ES-I3 (cell line): ENCODE data around the gene AMN1.
"Not testable (repeated sequence)": the region's sequence is repeated elsewhere in the genome, so short reads cannot be mapped to it uniquely, and the experiment has no call there.

ENCODE experiments used
- H3K36me3 ChIP-seq: 2 replicates; pipeline ENCODE4 v1.6.1; 2013; ENCODE audit warnings: mild to moderate bottlenecking, low read length, control low read depth, moderate library complexity; ENCODE audit not compliant: insufficient read depth
- H3K4me1 ChIP-seq: 2 replicates; pipeline ENCODE4 v1.6.1; 2013; ENCODE audit warnings: mild to moderate bottlenecking, control low read depth, low read length; ENCODE audit not compliant: insufficient read depth
- H3K9ac ChIP-seq: 2 replicates; pipeline ENCODE4 v1.6.1; 2013; ENCODE audit warnings: low read depth, mild to moderate bottlenecking, low read length, moderate library complexity
- H3K9me3 ChIP-seq: 2 replicates; pipeline ENCODE4 v1.6.1; 2013; ENCODE audit warnings: mild to moderate bottlenecking, low read length, moderate library complexity; ENCODE audit not compliant: control insufficient read depth, insufficient read depth

Gene AMN1

DNA sequence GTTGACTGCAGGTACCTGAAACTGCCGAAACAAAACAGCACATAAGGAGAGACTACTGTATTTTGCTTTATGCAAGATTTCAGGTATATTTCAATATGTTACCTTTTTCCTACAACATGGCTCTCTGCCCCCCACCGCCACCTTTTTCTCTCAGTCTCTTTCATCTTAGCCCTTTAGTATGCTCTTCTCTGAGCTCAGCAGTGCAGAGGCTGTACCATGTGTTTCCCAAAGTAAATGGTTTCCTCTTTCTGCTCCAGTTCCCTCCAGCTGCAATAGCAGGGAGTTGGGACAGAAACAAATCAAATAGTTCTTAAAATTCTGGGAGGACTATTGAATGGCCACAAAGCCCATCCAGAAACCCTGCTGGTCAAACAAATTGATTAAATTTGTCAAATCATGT is 4.3 kb downstream of the AMN1 start:
- Histone ChIP-seq H3K9me3 (no peaks in the 10 kb centered on the region), H3K4me1 (no peaks in the 10 kb centered on the region; the same call in 1 of the 2 replicates), H3K9ac (no peak overlapping the region), H3K36me3 (no peaks in the 10 kb centered on the region)

DNA sequence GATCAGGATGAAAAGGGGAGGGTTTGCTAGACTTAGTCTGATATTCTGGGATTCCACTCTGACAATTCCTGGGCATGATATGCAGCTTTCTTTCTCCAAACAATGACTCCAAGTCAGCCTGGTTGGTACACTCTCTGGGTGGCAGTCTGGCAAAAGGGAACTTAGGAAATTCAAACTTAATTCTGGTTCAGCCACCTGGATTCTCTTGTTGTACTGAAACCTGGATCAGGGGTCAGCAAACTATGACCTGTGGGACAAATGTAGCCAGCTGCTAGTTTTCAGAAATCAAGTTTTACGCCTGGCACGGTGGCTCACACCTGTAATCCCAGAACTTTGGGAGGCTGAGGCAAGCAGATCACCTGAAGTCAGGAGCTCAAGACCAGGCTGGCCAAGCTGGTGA is 6.2 kb downstream of the AMN1 start:
- Histone ChIP-seq H3K9me3 (no peaks in the 10 kb centered on the region), H3K36me3 (no peaks in the 10 kb centered on the region), H3K4me1 (peaks cover 4% of the 10 kb centered on the region; the same call in 1 of the 2 replicates), H3K9ac (no peak overlapping the region)

DNA sequence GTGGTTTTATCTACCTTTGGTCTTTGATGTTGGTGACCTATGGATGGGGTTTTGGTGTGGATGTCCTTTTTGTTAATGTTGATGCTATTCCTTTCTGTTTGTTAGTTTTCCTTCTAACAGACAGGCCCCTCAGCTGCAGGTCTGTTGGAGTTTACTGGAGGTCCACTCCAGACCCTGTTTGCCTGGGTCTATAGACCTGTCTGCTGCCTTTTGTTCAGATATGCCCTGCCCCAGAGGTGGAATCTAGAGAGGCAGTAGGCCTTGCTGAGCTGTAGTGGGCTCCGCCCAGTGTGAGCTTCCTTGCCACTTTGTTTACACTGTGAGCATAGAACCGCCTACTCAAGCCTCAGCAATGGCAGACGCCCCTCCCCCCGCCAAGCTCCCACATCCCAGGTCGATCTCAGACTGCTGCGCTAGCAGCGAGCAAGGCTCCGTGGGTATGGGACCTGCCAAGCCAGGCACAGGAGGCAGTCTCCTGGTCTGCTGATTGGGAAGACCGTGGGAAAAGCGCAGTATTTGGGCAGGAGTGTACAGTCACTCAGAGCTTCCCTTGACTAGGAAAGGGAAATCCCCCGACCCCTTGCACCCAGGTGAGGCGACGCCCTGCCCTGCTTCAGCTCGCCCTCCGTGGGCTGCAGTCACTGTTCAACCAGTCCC is 10.2 kb downstream of the AMN1 start:
- H3K36me3 ChIP-seq, H3K9me3 ChIP-seq, H3K4me1 ChIP-seq: not testable (repeated sequence)
- peak overlapping the region; percentile 2; the same call in 1 of the 2 replicates for H3K9ac ChIP-seq

DNA sequence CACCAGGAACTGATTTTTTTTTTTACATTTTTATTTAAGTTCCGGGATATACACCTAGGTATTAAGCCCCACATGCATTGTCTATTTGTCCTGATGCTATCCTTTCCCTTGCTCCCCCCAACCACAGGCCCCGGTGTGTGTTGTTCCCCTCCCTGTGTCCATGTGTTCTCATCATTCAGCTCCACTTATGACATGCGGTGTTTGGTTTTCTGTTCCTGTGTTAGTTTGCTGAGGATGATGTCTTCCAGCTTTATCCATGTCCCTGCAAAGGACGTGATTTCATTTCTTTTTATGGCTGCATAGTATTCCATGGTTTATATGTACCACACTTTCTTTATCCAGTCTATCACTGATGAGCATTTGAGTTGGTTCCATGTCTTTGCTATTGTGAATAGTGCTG is 11.8 kb downstream of the AMN1 start:
- H3K36me3 ChIP-seq, H3K9ac ChIP-seq, H3K4me1 ChIP-seq, H3K9me3 ChIP-seq: not testable (repeated sequence)

DNA sequence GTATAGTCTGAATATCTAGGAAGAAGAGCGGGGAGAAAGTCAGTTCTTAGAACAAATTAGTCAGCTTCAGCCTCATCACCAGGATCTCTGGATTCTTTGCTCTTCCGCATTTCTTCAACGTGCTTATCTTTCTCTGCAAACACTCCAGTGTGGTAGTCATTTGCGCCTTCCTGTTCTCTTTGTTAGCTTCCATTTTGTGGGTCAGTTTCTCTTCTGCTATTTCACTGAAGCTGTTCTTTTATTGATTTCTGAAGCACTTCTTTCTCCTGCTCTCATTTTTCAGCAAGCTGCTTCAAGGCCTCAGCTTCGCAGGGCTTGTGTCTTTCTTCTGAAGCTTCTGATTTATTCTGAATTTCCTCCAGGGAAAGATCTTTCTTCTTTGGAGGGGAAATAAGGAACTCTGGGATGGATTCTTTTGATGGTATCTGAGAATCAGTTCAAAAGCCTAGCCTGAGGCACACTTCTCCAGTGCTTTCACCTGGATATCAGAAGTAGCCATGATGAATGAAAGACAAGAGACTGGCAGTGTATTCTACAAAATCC is 13.5 kb downstream of the AMN1 start:
- H3K36me3 ChIP-seq = no peaks in the 10 kb centered on the region
- H3K4me1 ChIP-seq = peaks cover 4% of the 10 kb centered on the region; the same call in 1 of the 2 replicates
- H3K9me3 ChIP-seq = no peaks in the 10 kb centered on the region
- no peak overlapping the region for H3K9ac ChIP-seq

DNA sequence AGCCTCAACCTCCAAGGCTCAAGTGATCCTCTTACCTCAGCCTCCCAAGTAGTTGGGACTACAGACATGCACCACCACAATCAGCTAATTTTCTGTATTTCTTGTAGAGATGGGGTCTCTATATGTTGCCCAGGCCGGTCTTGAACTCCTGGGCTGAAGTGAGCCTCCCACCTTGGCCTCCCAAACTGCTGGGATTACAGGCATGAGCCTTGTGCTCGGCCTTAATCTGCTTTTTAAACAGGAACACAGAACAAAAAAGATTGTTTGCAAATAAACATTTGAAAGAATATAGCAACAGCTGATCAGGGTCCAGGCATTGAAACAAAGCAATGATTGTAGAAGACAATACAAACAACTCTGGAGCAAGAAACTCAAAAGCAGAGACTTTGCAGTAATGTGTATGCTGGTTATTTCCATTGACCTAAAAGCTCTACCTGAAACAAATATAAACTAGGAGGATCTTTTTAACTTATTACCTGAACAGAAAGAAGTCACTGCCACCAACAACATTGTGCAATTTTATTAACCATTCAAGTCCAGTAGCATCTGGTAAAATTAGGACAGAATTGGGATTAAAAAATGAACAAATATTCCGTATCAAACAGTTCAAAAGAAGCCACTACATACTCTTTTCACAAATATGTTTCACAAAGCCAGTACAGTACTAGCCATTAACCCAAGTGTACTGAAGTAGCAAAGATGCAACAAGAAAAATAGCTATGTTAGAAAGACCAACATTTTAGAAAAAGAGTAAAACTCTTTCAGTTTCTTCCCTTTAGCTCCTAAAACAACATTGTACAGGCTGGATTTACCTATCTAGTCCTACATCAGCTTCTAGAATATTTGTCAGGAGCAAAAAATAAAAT is 14.2 kb downstream of the AMN1 start:
- no peak overlapping the region for H3K9ac ChIP-seq
- peaks cover 5% of the 10 kb centered on the region; the same call in 1 of the 2 replicates for H3K9me3 ChIP-seq
- no peaks in the 10 kb centered on the region for H3K36me3 ChIP-seq
- H3K4me1 ChIP-seq = peaks cover 4% of the 10 kb centered on the region; the same call in 1 of the 2 replicates

DNA sequence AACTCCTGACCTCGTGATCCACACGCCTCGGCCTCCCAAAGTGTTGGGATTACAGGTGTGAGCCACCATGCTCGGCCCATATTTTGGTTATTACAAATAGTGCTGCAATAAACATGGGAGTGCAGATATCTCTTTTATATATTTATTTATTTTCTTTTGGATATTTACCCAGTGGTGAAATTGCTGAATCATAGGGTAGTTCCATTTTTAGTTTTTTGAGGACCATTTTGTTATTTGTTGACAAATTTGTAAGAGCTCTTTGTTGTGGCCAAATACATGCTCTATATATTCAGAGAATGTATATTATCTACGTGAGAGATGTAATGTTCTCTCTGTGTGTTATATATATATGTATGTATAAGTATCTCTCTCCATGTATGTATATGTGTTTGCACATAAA is 15.9 kb downstream of the AMN1 start:
- H3K36me3 ChIP-seq = no peaks in the 10 kb centered on the region
- H3K9ac ChIP-seq = no peak overlapping the region
- H3K4me1 ChIP-seq = no peaks in the 10 kb centered on the region
- H3K9me3 ChIP-seq = peaks cover 9% of the 10 kb centered on the region

DNA sequence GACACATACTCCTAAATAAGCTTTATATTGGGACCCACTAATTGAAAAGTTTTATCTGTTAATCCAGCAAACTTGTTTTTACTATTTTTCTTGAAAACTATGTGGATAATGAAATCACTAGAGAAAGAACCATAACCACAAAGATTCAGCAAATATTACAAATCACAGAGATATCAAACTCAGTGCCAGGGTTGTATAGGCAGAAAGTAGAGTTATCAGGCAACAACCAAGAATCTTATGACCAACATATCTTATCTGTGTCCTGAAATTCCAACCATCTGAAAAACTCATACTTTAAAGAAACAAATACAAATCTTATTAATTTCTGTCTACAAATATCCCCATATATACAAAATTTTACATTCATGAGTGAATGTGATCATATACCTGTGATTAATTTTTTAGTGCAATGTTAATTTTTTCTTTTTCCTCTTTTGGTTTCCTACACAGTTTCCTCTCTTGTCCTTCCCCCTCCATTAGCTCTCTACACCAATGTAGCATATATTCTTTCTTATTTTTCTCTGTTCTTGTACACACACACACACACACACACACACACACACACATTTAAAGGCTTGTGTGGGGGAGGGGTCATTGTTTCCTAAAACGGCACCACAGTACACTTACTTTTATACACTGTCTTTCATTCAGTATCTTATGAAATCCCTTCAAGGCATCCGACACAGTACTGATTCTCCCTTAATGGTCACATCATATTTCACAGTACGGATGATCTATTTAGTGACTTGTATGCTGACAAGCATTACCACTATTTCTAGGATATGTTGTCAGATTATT is 18.6 kb downstream of the AMN1 start:
- peaks cover 14% of the 10 kb centered on the region for H3K9me3 ChIP-seq
- H3K36me3 ChIP-seq = no peaks in the 10 kb centered on the region
- H3K9ac ChIP-seq = no peak overlapping the region
- H3K4me1 ChIP-seq = no peaks in the 10 kb centered on the region

DNA sequence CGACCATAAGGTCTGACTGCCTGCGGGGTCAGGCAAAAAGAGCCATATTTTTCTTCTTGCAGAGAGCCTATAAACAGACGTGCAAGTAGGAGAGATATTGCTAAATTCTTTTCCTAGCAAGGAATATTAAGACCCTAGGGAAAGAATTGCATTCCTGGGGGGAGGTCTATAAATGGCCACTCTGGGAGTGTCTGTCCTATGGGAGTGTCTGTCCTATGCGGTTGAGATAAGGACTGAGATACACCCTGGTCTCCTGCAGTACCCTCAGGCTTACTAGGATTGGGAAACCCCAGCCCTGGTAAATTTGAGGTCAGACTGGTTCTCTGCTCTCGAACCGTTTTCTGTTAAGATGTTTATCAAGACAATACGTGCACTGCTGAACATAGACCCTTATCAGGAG is 20.7 kb downstream of the AMN1 start:
- H3K36me3 ChIP-seq, H3K4me1 ChIP-seq, H3K9ac ChIP-seq: not testable (repeated sequence)
- H3K9me3 ChIP-seq = peaks cover 14% of the 10 kb centered on the region

DNA sequence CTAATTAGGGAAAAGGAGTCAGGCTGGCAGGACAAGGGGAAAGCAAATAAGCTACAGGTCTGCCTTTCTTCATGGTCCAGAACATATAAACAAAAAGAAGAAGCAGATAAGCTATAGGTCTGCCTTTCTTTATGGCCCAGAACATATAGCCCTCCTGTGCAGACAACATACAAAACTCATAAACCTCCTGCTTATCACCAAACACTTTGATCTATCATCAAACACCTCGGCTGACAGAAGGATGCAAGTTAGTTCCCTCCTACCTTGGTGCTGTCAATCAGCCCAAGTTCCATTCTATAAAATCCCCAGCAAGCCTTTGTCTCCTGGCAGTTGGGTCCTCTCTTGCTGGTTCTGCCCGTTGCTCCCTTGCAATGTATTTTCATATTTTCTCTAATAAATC is 23.2 kb downstream of the AMN1 start:
- H3K36me3 ChIP-seq = no peaks in the 10 kb centered on the region
- H3K4me1 ChIP-seq = no peaks in the 10 kb centered on the region
- H3K9ac ChIP-seq = no peak overlapping the region
- peaks cover 14% of the 10 kb centered on the region for H3K9me3 ChIP-seq

DNA sequence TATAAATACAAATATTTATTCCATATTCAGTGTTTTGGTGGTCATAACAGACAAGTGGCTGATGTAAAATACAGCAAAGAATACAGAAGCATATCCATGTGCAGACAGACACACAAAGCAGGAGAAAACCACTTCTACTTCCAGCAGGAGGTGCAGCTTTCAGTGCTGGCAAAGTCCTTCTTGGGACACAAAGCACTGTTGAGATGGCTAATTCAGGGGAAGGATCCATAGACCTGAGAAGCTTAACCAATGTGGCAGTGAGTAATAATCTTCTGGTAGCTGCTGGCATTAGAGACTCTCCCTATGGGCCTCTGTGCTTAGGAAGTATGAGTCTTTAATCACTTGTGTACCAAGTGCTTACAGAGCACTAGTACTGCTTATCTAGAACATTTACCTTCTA is 26.8 kb downstream of the AMN1 start:
- Histone ChIP-seq H3K9me3 (no peaks in the 10 kb centered on the region), H3K9ac (no peak overlapping the region), H3K4me1 (no peaks in the 10 kb centered on the region), H3K36me3 (peaks cover 4% of the 10 kb centered on the region; the same call in 1 of the 2 replicates)

DNA sequence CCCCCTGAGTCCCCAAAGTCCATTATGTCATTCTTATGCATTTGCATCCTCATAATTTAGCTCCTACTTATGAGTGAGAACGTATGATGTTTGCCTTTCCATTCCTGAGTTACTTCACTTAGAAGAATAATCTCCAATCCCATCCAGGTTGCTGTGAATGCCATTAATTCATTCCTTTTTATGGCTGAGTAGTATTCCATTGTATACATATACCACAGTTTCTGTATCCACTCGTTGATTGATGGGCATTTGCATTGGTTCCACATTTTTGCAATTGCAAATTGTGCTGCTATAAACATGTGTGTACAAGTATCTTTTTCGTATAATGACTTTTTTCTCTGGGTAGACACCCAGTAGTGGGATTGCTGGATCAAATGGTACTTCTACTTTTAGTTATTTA is 38.9 kb downstream of the AMN1 start:
- not testable (repeated sequence) for H3K9ac ChIP-seq, H3K9me3 ChIP-seq, H3K4me1 ChIP-seq, H3K36me3 ChIP-seq

DNA sequence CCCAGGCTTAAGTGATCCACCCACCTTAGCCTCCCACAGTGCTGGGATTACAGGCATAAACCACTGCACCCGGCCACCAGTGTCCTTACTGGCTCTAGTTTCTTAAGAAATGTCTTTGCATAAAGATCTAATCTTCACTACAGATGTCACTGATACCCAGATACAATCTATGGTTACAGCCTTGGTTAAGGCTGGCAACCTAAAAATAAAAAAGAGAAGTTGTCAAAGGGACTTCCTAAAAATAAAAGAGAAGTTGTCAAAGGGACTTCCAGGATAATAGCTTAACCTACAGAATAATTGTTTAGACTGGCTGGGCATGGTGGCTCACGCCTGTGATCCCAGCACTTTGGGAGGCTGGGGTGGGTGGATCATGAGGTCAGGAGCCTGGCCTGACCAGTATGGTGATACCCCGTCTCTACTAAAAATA is 41.7 kb downstream of the AMN1 start:
- Histone ChIP-seq H3K36me3 (no peaks in the 10 kb centered on the region; the same call in 1 of the 2 replicates), H3K9ac (no peak overlapping the region), H3K9me3 (peaks cover 13% of the 10 kb centered on the region), H3K4me1 (no peaks in the 10 kb centered on the region)

DNA sequence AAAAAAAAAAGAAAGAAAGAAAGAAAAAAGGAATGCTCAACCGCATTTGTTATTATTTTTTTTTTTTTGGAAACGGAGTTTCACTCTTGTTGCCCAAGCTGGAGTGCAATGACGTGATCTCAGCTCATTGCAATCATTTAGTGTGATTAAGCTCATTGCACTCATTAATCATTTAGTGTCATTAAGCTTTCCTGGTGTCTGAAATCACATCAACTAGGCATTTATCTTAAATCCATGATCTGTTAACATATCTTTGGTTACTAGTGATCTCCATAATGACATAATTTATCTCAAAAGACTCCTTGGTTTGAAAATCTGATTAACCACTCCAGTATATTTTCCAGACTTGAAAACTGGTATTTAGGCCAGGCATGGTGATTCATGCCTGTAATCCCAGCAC is 43.0 kb downstream of the AMN1 start:
- Histone ChIP-seq H3K36me3 (no peaks in the 10 kb centered on the region; the same call in 1 of the 2 replicates), H3K9me3 (peaks cover 13% of the 10 kb centered on the region), H3K9ac (no peak overlapping the region), H3K4me1 (no peaks in the 10 kb centered on the region)
